Globus pallidus (tissue), 1 donor: ENCODE results near the gene PITX1.

Experiments
- DNase-seq: peaks from one replicate; pipeline ENCODE4 v3.0.0-alpha.2; 2015; ENCODE audit warnings: low spot score

PITX1 gene

GRCh38 chr5:135028791-135029476 lies 5.1 kb downstream of the PITX1 start:
- no peak for DNase-seq

GRCh38 chr5:135027697-135028615 lies 6.1 kb downstream of the PITX1 start:
- DNase-seq: no peak

DNA sequence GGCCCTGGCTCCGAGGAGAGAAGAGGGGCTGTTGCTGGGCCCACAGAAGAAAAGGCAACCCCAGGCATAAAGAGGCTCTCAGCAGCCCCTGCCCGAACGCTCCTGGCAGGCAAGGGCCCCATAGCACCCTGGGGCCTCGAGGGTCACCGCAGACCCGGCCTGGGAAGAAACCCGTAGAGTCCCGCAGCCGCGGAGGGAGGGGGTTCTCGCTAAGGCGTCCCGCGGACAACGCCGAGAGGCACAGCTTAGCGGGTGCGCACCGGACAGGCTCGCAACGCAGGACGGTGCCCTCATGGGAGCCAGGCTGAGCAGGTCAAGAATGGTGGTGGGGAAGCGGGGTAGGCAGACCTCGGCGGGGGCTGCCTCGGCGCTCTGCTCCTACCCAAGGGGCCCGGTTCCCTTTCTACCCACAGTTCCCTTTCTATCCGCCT lies 6.7 kb downstream of the PITX1 start:
- DNase-seq: no peak

- no peak for DNase-seq
Observed at GRCh38 chr5:135026645-135027265, 7.3 kb downstream of the PITX1 start.

DNA sequence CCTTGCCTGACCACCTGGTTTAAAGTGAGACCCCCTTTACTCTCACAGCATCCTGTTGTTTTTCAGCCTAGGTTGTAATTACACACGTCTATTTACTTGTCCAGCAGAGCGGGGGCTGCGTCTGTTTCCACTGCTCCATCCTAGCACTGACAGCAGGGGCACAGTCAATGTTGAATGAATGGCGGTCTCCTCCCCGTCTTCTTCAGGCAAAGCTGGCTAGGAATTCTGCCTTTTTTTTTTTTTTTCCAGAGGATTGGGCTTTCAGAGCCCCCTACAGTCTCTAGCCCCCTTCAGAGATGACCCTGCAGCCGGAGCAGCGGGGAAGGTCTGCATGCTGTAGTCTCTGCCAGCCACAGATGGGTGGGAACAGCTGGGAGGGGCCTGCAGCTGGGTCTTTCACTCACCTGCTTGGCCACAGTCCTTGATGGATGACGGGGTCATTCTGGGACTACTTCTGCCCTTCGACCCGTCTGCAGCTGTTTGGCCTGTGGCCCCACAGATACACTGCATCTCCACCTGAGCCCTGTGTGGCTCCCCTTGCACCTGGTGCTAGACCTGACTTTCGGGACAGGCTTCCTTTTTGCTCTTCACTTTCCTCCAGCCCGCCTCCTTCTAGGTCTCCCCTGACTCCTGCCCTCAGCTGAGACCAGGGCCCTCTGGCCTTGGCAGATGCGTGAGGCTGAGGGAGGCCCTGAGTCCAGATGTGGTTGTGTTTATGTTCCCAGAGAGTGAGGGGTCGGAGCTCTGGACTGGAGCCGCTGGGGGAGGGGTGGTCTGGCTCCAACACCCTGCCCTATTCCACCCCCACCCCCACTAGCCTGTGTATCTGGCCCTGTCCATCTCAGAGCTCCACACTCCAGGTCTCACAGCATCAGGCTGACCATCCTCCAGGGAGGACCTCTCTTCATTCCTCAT lies 8.0 kb downstream of the PITX1 start:
- DNase-seq: no peak

- no peak for DNase-seq
Observed at GRCh38 chr5:135024956-135025729, 8.9 kb downstream of the PITX1 start.

DNA sequence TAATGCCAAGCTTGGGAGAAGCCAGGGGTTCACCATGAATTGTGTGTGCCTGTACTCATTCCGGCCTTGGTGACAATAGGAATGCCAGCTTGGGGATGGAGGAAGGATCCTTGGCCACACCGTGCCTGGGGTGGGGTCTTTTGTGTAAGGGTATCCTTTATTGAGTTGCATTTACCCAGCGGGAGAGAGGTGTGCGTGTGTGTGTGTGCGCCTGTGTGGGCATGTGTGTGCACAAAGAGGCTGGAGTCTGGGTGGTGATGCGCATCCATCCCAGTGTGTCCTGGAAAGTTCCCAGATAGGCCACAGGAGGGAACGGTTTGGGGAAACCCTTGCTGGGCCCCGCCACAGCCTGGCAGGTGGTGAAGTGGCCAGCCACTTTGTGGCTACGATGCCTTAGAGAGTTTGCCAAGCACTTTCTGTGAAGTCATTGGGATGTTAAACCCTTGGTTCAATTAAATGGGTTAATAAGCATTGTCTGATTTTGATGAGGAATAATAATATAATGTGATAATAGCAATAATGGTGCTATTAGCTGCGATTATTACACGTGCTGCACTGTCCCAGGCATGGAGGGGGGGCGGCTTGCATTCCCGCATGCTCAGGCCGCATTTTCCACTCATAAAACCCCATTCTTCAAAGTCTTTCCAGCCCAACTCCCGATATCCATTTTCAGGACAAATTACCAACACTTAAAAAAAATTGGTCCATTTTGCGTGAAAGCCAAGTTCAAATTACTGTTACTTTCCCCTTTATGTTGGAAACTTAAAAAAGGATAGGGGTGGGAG lies 13.7 kb downstream of the PITX1 start:
- DNase-seq: no peak

DNA sequence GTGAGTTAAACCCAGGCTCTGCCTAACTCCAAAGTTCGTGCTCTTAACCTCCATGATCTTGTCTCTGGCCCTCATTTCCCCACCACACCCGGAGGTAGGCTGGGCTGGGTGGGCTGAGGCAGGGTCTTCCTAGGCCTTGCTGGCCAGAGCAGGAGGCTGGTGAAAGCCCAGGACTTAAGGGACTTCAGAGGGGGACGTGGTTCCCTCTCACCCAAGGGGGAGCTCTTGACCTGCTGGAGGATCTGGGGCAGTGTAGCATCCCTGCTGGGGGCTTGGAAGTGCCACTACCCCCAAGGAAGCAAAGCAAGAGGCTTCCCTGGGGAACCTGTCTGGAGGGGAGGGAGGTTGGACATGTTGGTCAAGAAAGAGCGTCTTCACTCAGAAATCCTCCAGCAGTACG lies 14.7 kb downstream of the PITX1 start:
- DNase-seq: no peak

DNA sequence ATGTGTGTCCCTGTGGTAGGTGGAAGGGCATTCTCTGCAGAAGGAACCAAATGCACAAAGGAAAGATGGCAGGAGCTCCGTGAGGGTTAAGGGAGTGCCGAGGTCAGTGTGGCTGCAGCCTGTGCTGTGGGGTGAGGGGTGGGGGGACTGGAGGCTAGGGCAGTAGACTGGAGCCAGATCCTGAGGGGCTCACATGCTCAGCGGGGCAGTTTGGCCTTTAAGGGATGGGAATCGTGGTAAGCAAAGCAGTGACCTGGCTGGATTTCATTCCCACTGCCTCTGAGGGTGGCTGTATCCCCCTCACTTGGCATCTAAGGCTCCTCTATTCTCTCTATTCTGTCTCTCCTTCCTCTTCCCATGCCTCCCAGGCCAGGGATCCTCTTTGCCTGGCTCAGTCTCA lies 15.6 kb downstream of the PITX1 start:
- no peak for DNase-seq

GRCh38 chr5:135016861-135017290 lies 17.2 kb downstream of the PITX1 start:
- no peak for DNase-seq

GRCh38 chr5:135015942-135016341 lies 18.1 kb downstream of the PITX1 start:
- no peak for DNase-seq

- peak; percentile 5 for DNase-seq
Observed at GRCh38 chr5:135013947-135014570, 20.0 kb downstream of the PITX1 start.

- DNase-seq: no peak
Observed at GRCh38 chr5:135013445-135013844, 20.6 kb downstream of the PITX1 start.

DNA sequence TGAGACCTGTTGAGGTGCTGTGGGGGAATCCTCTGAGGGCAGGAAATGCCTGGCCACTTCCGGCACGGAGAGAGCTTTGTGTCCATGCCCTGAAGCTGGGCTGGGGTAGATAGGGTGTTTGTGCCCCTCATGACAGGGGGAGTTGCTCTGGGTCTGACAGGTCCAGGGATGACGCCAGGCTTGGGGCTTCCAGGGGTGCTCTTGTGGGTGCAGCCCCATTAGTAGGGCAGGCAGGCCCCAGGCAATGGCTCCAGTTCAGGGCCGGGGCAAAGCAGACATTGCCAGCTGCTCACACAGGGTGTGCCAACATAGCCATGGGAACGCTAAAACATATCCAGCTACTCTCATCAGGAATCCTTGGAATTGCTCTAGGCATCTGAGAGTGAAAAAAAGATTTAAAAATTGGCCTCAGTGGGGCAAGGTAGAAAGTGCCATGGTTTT lies 21.1 kb downstream of the PITX1 start:
- DNase-seq: peak; percentile 7

DNA sequence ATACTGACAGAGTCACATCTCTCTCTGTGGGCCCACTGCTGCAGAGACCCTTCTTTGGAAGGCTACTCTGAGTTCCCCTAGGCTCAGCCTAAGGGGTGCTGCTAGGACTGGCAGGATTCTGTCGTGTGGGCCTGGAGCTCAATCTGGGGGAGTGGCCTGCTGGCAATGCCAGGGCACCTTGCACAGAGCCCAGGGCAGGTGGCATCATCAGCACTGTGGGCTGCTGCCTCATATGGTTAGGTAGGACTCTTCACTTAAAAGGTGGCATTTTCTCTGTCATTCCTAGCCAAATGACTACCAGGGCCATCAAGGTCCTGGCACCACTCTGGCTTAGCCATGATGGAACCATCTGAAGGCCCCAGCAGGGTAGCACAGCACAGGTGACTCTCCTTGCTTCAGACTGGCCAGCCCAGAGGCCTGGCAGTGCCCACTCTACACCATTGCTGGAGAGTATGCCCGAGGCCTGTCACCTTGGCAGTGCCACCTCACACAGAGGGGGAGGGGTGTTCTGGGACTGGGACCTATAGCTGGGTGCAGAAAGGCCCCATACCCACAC lies 21.9 kb downstream of the PITX1 start:
- DNase-seq: no peak

DNA sequence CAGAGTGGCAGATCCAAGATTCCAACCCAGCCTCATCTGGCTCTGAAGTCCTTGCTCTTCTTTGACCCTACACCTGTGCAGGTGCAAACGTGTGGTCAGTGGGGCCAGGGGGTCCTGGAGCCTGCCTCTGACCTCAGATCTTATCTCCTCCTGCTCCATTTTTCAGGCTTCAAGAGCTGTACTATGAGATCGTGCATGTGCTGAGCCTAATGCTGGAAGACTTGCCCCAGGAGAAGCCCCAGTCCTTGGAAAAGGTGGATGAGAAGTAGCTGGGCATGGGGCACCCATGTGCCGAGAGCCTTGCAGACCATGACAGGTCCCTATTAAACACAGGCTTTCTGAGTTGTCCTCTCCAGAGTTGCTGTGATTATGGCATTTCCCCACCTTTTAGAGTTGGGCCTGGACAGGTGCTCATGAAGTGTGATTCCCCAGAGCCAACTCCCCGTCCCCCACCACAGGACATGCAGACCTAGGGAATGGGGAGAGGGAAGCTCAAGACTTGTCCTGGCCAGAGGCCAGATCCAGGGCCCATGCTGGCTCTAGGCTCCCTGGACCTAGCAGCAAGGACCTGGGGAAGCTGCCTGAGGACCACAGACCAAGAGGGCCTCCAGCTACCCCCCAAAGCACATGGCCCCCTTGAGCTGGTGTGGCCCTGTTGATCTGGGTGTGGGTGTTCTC lies 22.5 kb downstream of the PITX1 start:
- no peak for DNase-seq

DNA sequence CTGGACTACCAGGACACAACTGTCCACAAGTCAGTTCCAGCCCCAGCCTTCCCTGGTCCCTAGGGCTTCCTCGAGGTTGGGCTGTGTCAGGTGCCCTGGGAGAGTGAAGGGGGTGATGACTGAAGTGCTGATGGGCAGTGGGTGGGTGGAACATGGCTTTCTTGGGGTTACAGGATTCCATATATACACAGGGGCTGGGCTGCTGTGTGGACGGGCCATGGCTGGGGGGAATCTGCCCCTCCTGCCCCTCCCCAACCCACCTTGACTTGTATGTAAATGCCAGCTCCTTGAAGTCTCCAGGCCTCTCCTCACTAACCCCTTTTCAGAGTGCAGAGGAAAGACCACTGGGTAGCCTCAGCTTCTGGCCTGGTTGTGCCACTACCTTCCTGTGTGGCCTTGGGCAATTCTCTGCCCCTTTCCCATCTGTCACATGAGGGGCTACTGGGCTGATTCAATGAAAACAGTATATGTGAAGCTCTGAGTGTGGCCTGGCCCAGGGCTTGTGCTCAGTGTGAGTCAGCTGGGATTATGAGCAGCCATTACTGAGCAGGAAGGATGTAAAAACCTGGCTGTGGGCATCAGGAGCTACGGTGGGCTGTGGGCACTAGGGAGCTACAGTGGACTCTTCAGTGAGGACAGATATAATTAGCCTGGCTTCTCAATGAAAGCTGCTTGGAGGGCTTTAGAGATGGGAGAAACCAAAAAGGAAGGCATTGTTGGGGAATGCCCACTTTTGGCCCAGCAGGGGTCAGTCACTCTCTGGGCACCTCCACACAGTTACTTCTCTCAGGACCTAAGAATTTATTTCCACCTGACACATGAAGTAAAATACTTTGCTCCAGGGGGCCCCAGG lies 23.3 kb downstream of the PITX1 start:
- no peak for DNase-seq
